ENCODE measurements around the gene FAM131B. TPM values are rescaled to one million over a fixed set of nuclear protein-coding genes. Genes with fewer than 3 reads are reported as not detected.

FAM131B gene
- total RNA-seq, 1 donor from 2014 or later: 17.0 TPM

GRCh38 chr7:143390773-143391317, 28.3 kb upstream of the FAM131B start:
- DNase-seq (ENCODE audit: extremely low spot score, unreplicated experiment): no peak
- H3K9me3 Mint-ChIP-seq (ENCODE audit: unreplicated experiment): no peaks in the 10 kb centered on the region
- no peak for TF ChIP-seq CTCF (IDR thresholded peaks at IDR 0.05)
- H3K4me1 Mint-ChIP-seq (ENCODE audit: unreplicated experiment): peaks cover 42% of the 10 kb centered on the region
- no peak overlapping the region for H3K4me3 Mint-ChIP-seq (ENCODE audit: unreplicated experiment)
- no peaks in the 10 kb centered on the region for H3K27me3 Mint-ChIP-seq (ENCODE audit: unreplicated experiment)
- no peak overlapping the region for H3K27ac Mint-ChIP-seq (ENCODE audit: unreplicated experiment)
- H3K36me3 Mint-ChIP-seq (ENCODE audit: unreplicated experiment): peaks cover 35% of the 10 kb centered on the region

GRCh38 chr7:143390104-143390772, 27.7 kb upstream of the FAM131B start:
- peaks cover 42% of the 10 kb centered on the region for H3K4me1 Mint-ChIP-seq (ENCODE audit: unreplicated experiment)
- no peak for DNase-seq (ENCODE audit: extremely low spot score, unreplicated experiment)
- no peak overlapping the region for H3K4me3 Mint-ChIP-seq (ENCODE audit: unreplicated experiment)
- no peak for TF ChIP-seq CTCF (IDR thresholded peaks at IDR 0.05)
- H3K27ac Mint-ChIP-seq (ENCODE audit: unreplicated experiment): peak overlapping the region; percentile 44
- no peaks in the 10 kb centered on the region for H3K9me3 Mint-ChIP-seq (ENCODE audit: unreplicated experiment)
- no peaks in the 10 kb centered on the region for H3K27me3 Mint-ChIP-seq (ENCODE audit: unreplicated experiment)
- peaks cover 35% of the 10 kb centered on the region for H3K36me3 Mint-ChIP-seq (ENCODE audit: unreplicated experiment)

GRCh38 chr7:143389316-143390103, 27.0 kb upstream of the FAM131B start:
- Mint-ChIP-seq H3K27ac (ENCODE audit: unreplicated experiment) (peak overlapping the region; percentile 44), H3K36me3 (ENCODE audit: unreplicated experiment) (peaks cover 35% of the 10 kb centered on the region), H3K9me3 (ENCODE audit: unreplicated experiment) (no peaks in the 10 kb centered on the region), H3K4me1 (ENCODE audit: unreplicated experiment) (peaks cover 42% of the 10 kb centered on the region), H3K27me3 (ENCODE audit: unreplicated experiment) (no peaks in the 10 kb centered on the region), H3K4me3 (ENCODE audit: unreplicated experiment) (no peak overlapping the region)
- no peak for DNase-seq (ENCODE audit: extremely low spot score, unreplicated experiment)
- no peak for TF ChIP-seq CTCF (IDR thresholded peaks at IDR 0.05)

GRCh38 chr7:143388491-143389101, 26.1 kb upstream of the FAM131B start:
- no peak for DNase-seq (ENCODE audit: extremely low spot score, unreplicated experiment)
- no peaks in the 10 kb centered on the region for H3K27me3 Mint-ChIP-seq (ENCODE audit: unreplicated experiment)
- no peak overlapping the region for H3K4me3 Mint-ChIP-seq (ENCODE audit: unreplicated experiment)
- H3K36me3 Mint-ChIP-seq (ENCODE audit: unreplicated experiment): peaks cover 35% of the 10 kb centered on the region
- H3K4me1 Mint-ChIP-seq (ENCODE audit: unreplicated experiment): peaks cover 42% of the 10 kb centered on the region
- TF ChIP-seq CTCF (IDR thresholded peaks at IDR 0.05): no peak
- H3K9me3 Mint-ChIP-seq (ENCODE audit: unreplicated experiment): no peaks in the 10 kb centered on the region
- no peak overlapping the region for H3K27ac Mint-ChIP-seq (ENCODE audit: unreplicated experiment)

- H3K27ac Mint-ChIP-seq (ENCODE audit: unreplicated experiment): no peak overlapping the region
- no peak for DNase-seq (ENCODE audit: extremely low spot score, unreplicated experiment)
- peaks cover 41% of the 10 kb centered on the region for H3K4me1 Mint-ChIP-seq (ENCODE audit: unreplicated experiment)
- TF ChIP-seq CTCF (IDR thresholded peaks at IDR 0.05): no peak
- no peaks in the 10 kb centered on the region for H3K27me3 Mint-ChIP-seq (ENCODE audit: unreplicated experiment)
- H3K4me3 Mint-ChIP-seq (ENCODE audit: unreplicated experiment): no peak overlapping the region
- peaks cover 35% of the 10 kb centered on the region for H3K36me3 Mint-ChIP-seq (ENCODE audit: unreplicated experiment)
- H3K9me3 Mint-ChIP-seq (ENCODE audit: unreplicated experiment): no peaks in the 10 kb centered on the region
Observed at GRCh38 chr7:143388051-143388450, 25.5 kb upstream of the FAM131B start.

Data from osteocyte (in vitro differentiated cells).